Measurements from ENCODE around the gene HAUS5. TPM values are rescaled to one million over a fixed set of nuclear protein-coding genes. Genes with fewer than 3 reads are reported as not detected.

HAUS5 gene
- total RNA-seq, 1 experiment from 2014 or later = 31.7 TPM

DNA sequence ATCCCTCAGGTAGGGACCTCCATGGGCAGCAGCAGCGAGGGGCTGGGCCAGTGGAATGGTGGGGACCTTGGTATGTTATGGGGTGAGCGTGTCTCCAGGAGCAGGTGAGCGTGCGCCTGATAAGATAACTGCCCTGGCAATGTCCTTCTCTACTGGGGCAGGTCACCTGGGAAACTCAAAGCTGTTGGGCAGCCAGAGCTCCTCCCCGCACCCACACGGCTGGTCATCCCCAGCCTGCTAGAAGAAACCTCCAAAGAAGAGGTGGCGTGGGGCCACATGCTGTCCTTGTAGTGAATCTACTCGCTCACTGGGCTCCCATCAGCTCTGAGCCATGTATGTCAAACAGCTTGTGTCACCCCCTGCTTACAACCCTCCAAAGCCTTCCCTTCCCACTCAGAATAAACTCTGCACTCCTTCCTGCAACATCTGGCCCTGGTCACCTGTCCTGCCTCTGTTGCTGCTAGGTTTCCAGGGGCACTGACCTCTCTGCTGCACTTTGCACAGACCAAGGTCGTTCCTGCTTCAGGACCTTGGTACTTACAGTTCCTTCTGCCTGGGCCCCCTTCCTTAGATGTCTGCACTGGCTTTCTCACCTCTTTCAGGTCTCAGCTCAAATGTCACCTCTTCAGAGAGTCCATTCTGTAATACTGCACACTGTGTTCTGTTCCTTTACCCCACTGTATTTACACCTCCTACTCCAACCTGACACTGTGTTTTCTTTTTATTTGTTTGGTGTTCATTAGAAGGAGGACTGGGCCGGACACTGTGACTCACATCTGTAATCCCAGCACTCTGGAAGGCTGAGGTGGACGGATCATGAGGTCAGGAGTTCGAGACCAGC lies 47.3 kb upstream of the HAUS5 start:
- CTCF ChIA-PET = no interaction called here

More for the DNA sequence above, 47.3 kb upstream of the HAUS5 start:
- BruUV-seq (replicated peaks) = no TSS peak
- intact Hi-C loops (cut with micrococcal nuclease) = no loop called here
- H4K20me1 ChIP-seq (ENCODE audit: insufficient read depth) = no peaks in the 10 kb centered on the region
- ATAC-seq (no peak), DNase-seq (ENCODE audit: low read depth, low spot score) (no peak)
- no peak overlapping the region for H3K4me2 ChIP-seq (ENCODE audit: low read length)
- H3K9me2 ChIP-seq (ENCODE audit: insufficient read depth) = no peaks in the 10 kb centered on the region
- H3K27ac ChIP-seq (ENCODE audit: low read depth, low read length) = no peak overlapping the region
- H3K9me3 ChIP-seq (ENCODE audit: control insufficient read depth in 1 of 2, insufficient read depth in 1 of 2, low read depth in 1 of 2, low read length in 2 of 2) = no peaks in the 10 kb centered on the region
- H3K4me3 ChIP-seq (replicated peaks in 1 of 2; ENCODE audit: low read depth in 1 of 2, low read length in 2 of 2) = no peak overlapping the region
- no peak for TF ChIP-seq FOSL1 (IDR thresholded peaks at IDR 0.05; ENCODE audit: low read depth)
- TF ChIP-seq, protein P1, sequence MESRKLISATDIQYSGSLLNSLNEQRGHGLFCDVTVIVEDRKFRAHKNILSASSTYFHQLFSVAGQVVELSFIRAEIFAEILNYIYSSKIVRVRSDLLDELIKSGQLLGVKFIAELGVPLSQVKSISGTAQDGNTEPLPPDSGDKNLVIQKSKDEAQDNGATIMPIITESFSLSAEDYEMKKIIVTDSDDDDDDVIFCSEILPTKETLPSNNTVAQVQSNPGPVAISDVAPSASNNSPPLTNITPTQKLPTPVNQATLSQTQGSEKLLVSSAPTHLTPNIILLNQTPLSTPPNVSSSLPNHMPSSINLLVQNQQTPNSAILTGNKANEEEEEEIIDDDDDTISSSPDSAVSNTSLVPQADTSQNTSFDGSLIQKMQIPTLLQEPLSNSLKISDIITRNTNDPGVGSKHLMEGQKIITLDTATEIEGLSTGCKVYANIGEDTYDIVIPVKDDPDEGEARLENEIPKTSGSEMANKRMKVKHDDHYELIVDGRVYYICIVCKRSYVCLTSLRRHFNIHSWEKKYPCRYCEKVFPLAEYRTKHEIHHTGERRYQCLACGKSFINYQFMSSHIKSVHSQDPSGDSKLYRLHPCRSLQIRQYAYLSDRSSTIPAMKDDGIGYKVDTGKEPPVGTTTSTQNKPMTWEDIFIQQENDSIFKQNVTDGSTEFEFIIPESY (IDR thresholded peaks at IDR 0.05; ENCODE audit: extremely low read depth, insufficient replicate concordance, low read length) = no peak
- TF ChIP-seq JUND (IDR thresholded peaks at IDR 0.05) = no peak
- no peak for TF ChIP-seq TCF7L2 (IDR thresholded peaks at IDR 0.05; ENCODE audit: borderline replicate concordance, extremely low read depth, insufficient read depth, insufficient read length)
- no peak for TF ChIP-seq SIN3A (IDR thresholded peaks at IDR 0.05; ENCODE audit: low read depth)
- no peak for TF ChIP-seq ZFX (IDR thresholded peaks at IDR 0.05)
- TF ChIP-seq EGR1 (IDR thresholded peaks at IDR 0.05; ENCODE audit: low read depth) = no peak
- TF ChIP-seq RAD21 (IDR thresholded peaks at IDR 0.05; ENCODE audit: low read depth) = no peak
- TF ChIP-seq CEBPB (IDR thresholded peaks at IDR 0.05; ENCODE audit: low read depth) = no peak
- no peak for TF ChIP-seq SP1 (IDR thresholded peaks at IDR 0.05; ENCODE audit: low read depth)
- TF ChIP-seq, protein P2, sequence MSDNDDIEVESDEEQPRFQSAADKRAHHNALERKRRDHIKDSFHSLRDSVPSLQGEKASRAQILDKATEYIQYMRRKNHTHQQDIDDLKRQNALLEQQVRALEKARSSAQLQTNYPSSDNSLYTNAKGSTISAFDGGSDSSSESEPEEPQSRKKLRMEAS (IDR thresholded peaks at IDR 0.05) = no peak
- H3K79me2 ChIP-seq (ENCODE audit: insufficient read depth, low read length) = no peaks in the 10 kb centered on the region
- no peak overlapping the region for H3K9ac ChIP-seq (ENCODE audit: low read length)
- no peaks in the 10 kb centered on the region for H3K27me3 ChIP-seq (ENCODE audit: insufficient read depth, low read length)
- no peaks in the 10 kb centered on the region for H3K36me3 ChIP-seq (ENCODE audit: control insufficient read depth in 1 of 2, insufficient read depth in 2 of 2, low read length in 2 of 2)
- H2AFZ ChIP-seq (ENCODE audit: low read depth, low read length, poor library complexity, severe bottlenecking) = no peak overlapping the region
- ChIA-PET POLR2A (no interaction called here), RAD21 (ENCODE audit: low non-redundant PET in 1 of 2, low total read pairs in 2 of 2, uncharacterized antibody in 2 of 2, unreplicated experiment in 2 of 2) (no interaction called here)
- no peaks in the 10 kb centered on the region for H3K4me1 ChIP-seq (ENCODE audit: control insufficient read depth in 1 of 2, insufficient read depth in 2 of 2, low read length in 2 of 2)
